DOHH2 (cell line): ENCODE measurements around the gene ITSN2.
"Not testable (repeated sequence)": the region's sequence is repeated elsewhere in the genome, so short reads cannot be mapped to it uniquely, and the experiment has no call there.

Source experiments
- EZH2phosphoT487 ChIP-seq: fragments of 200-600 bp; sonication (generic); IDR thresholded peaks from 2 replicates; pipeline ENCODE4 v1.6.1; 2017; ENCODE audit warnings: borderline replicate concordance, mild to moderate bottlenecking, antibody characterized with exemption, low read length, moderate library complexity, mixed read lengths
- TF ChIP-seq, protein P1 (sequence below): fragments of 200-600 bp; sonication (generic); IDR thresholded peaks from one replicate; pipeline ENCODE4 v1.5.1; 2014; ENCODE audit warnings: antibody characterized with exemption, mild to moderate bottlenecking, low read depth, low read length; ENCODE audit not compliant: poor library complexity, severe bottlenecking

DNA sequence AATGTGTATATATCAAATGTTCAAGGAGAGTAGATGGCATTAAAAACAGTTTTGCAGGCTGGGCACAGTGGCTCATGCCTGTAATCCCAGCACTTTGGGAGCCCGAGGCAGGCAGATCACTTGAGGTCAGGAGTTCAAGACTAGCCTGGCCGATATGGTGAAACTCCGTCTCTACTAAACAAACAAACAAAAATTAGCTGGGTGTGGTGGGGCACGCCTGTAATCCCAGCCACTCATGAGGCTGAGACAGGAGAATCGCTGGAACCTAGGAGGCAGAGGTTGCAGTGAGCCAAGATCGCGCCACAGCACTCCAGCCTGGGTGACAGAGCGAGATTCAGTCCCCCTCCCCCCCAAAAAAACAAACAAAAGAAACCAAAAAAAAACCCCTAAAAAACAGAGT lies 48.4 kb upstream of the ITSN2 start:
- TF ChIP-seq EZH2phosphoT487 = not testable (repeated sequence)
- TF ChIP-seq, protein P1, sequence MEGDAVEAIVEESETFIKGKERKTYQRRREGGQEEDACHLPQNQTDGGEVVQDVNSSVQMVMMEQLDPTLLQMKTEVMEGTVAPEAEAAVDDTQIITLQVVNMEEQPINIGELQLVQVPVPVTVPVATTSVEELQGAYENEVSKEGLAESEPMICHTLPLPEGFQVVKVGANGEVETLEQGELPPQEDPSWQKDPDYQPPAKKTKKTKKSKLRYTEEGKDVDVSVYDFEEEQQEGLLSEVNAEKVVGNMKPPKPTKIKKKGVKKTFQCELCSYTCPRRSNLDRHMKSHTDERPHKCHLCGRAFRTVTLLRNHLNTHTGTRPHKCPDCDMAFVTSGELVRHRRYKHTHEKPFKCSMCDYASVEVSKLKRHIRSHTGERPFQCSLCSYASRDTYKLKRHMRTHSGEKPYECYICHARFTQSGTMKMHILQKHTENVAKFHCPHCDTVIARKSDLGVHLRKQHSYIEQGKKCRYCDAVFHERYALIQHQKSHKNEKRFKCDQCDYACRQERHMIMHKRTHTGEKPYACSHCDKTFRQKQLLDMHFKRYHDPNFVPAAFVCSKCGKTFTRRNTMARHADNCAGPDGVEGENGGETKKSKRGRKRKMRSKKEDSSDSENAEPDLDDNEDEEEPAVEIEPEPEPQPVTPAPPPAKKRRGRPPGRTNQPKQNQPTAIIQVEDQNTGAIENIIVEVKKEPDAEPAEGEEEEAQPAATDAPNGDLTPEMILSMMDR = not testable (repeated sequence)
